ENCODE measurements around the gene MRPS35. TPM values are rescaled to one million over a fixed set of nuclear protein-coding genes. Genes with fewer than 3 reads are reported as not detected.

The MRPS35 gene
- total RNA-seq, 1 experiment from 2014 or later, result 83.8 TPM

DNA sequence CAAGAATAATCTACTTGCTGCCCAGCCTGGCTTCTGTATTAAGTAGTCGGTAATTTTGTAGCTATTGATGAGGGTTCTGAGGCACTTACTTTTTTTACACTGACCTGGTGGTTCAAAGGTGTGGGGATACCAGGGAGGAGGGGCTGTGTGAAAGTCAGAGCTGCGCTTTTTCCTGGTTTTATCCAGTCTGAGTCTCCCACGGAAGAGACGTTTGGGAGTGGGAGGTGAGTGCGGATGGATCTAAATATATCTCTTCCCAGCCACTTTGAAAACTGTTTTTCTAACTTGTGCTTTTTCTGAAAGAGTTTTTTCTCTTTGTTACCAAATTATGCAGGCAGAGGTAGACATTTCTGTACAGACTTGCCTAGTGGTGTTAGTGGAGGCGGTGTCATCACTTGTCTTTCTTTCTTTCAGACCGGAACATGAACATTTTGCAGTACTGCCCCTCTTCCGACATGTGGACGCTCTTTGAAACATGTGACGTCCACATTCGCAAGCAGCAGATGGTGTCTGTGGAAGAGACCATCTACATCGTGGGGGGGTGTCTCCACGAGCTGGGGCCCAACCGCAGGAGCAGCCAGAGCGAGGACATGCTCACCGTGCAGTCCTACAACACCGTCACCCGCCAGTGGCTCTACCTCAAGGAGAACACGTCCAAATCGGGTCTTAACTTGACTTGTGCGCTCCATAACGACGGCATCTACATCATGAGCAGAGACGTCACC lies 86.8 kb downstream of the MRPS35 start:
- no peak for DNase-seq
- Histone ChIP-seq H3K4me3 (ENCODE audit: insufficient read depth, low read depth, low read length) (no peak overlapping the region), H3K36me3 (replicated peaks; ENCODE audit: control insufficient read depth, insufficient read depth, low read length) (peaks cover 18% of the 10 kb centered on the region), H3K27me3 (ENCODE audit: control insufficient read depth, insufficient read depth, low read length) (no peaks in the 10 kb centered on the region)

DNA sequence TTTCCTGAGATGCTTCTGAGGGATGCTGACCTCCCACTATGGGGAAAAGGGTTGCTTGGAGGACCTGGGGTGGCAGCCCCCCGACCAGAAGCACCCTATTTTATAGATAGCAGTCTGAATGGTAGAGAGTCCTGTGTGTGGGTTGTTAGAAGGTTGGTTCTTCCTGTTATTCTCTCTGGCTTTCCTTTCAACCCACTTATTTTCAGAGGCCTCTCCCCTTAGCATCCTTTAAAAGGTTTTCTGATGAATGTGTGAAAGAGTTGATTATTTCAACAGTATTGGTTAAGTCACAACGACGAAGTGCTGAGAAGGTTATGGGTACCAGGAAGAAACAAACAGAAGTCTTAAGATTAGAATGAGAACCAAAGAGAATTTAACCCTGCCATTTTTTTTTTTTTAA lies 90.2 kb downstream of the MRPS35 start:
- Histone ChIP-seq H3K36me3 (replicated peaks; ENCODE audit: control insufficient read depth, insufficient read depth, low read length) (peaks cover 7% of the 10 kb centered on the region), H3K27me3 (ENCODE audit: control insufficient read depth, insufficient read depth, low read length) (no peaks in the 10 kb centered on the region), H3K4me3 (ENCODE audit: insufficient read depth, low read depth, low read length) (no peak overlapping the region)
- no peak for DNase-seq

DNA sequence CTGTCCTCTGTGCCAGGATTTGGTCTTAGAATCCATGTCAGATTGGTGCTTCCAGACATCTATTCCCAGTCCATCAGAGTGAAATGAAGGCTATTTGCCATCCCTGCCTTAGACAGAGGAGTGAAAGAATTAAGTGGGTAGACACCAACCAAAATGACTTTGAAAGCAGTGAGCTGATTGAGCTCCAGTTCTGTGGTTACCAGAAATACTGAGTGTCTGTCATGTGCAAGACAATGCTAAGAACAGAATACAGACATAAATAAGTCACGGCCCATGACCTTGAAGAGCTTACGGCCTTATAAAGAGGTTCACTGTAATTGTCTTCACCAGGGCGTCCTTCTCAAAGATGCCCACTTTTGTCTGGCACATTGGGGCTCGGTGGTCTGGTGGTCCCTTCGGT lies 91.0 kb downstream of the MRPS35 start:
- H3K36me3 ChIP-seq (replicated peaks; ENCODE audit: control insufficient read depth, insufficient read depth, low read length), result peaks cover 6% of the 10 kb centered on the region
- no peak overlapping the region for H3K4me3 ChIP-seq (ENCODE audit: insufficient read depth, low read depth, low read length)
- DNase-seq, result no peak
- no peaks in the 10 kb centered on the region; the same call in 1 of the 2 replicates for H3K27me3 ChIP-seq (ENCODE audit: control insufficient read depth, insufficient read depth, low read length)

DNA sequence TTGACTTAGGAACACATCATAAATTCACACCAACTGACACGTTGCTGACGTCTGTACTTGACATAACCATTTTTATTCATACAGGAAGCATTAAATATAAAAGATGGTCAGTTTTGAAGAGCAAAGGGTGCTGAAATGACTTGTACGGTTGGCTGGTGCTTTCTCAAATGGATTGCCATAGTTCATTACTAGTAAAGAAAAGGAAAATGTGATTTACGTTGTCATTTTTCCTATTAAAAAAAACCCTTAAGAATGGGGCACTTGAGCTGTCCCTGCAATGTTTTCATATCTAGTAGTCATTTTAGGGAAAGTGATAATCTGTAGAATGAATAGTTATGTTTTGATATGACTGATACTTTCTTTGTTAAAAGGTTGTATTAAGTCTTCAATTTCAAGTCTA lies 91.9 kb downstream of the MRPS35 start:
- no peak for DNase-seq
- peaks cover 2% of the 10 kb centered on the region for H3K36me3 ChIP-seq (replicated peaks; ENCODE audit: control insufficient read depth, insufficient read depth, low read length)
- no peaks in the 10 kb centered on the region; the same call in 1 of the 2 replicates for H3K27me3 ChIP-seq (ENCODE audit: control insufficient read depth, insufficient read depth, low read length)
- H3K4me3 ChIP-seq (ENCODE audit: insufficient read depth, low read depth, low read length), result no peak overlapping the region

DNA sequence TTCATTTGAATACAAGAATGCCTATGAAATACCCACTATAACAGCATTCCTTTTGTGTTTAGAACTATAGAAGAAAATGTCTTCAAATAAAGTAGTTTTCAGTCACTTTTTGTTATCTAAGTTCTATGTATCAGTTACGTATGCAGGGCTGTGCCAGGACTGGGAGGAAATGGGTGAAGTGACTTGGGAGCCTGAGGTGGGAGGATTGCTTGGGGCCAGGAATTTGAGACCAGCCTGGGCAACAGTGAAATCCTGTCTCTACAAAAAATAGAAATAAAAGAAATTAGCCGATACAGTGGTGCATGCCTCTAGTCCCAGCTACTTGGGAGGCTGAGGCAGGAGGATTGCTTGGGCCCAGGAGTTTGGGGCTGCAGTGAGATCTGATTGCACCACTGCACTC lies 92.3 kb downstream of the MRPS35 start:
- Histone ChIP-seq H3K27me3 (ENCODE audit: control insufficient read depth, insufficient read depth, low read length) (no peaks in the 10 kb centered on the region; the same call in 1 of the 2 replicates), H3K4me3 (ENCODE audit: insufficient read depth, low read depth, low read length) (no peak overlapping the region), H3K36me3 (replicated peaks; ENCODE audit: control insufficient read depth, insufficient read depth, low read length) (peaks cover 2% of the 10 kb centered on the region; the same call in 1 of the 2 replicates)
- no peak for DNase-seq

DNA sequence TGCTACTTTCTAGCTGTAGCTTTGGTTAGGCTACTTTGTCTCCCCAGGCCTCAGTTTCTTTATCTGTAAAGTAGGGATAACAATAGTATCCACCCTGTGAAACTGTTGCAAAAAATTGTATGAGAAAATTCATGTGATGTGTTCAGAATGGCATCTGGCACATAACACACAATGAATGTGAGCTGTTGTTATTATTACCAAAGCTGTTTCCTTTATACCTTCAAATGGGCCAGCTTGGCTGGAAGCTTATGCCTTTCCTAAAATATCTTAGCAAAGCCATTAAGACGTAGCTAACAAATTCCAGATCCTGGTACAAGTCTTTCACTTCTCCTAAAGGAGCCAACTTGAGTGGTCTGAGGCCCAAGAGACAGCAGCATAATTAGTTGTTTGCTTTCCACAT lies 94.6 kb downstream of the MRPS35 start:
- Histone ChIP-seq H3K27me3 (ENCODE audit: control insufficient read depth, insufficient read depth, low read length) (no peaks in the 10 kb centered on the region; the same call in 1 of the 2 replicates), H3K4me3 (ENCODE audit: insufficient read depth, low read depth, low read length) (no peak overlapping the region), H3K36me3 (replicated peaks; ENCODE audit: control insufficient read depth, insufficient read depth, low read length) (no peaks in the 10 kb centered on the region)
- DNase-seq, result no peak

Other genes starting within 250 kb of the MRPS35 start
- gene PPFIBP1, start 186.6 kb upstream of the MRPS35 start, total RNA-seq (2014; rRNA removed; shearing (Covaris generic)), result 17.0 and 18.7 TPM in 2 replicates
- 0.15 and 0.35 TPM in 2 replicates for gene REP15, start 14.4 kb upstream of the MRPS35 start, total RNA-seq (2014; rRNA removed; shearing (Covaris generic))
- 12.5 and 15.6 TPM in 2 replicates for gene KLHL42, start 69.4 kb downstream of the MRPS35 start, total RNA-seq (2014; rRNA removed; shearing (Covaris generic))
- not detected in 2 replicates for gene MANSC4, start 69.4 kb downstream of the MRPS35 start, total RNA-seq (2014; rRNA removed; shearing (Covaris generic))

Data from H7 (cell line).